Smooth muscle cell of the pulmonary artery (primary cell): ENCODE results near the gene RAD9A. TPM values are rescaled to one million over a fixed set of nuclear protein-coding genes. Genes with fewer than 3 reads are reported as not detected.

Source experiments
- total RNA-seq: library from RNA; depleted of rRNA; stranded (reverse); fragments of >200 nt; gene quantifications from 2 replicates; pipeline ENCODE4 v1.2.3, GENCODE V29; 2014

The RAD9A gene
- 6.9 and 9.8 TPM in 2 replicates for total RNA-seq

DNA sequence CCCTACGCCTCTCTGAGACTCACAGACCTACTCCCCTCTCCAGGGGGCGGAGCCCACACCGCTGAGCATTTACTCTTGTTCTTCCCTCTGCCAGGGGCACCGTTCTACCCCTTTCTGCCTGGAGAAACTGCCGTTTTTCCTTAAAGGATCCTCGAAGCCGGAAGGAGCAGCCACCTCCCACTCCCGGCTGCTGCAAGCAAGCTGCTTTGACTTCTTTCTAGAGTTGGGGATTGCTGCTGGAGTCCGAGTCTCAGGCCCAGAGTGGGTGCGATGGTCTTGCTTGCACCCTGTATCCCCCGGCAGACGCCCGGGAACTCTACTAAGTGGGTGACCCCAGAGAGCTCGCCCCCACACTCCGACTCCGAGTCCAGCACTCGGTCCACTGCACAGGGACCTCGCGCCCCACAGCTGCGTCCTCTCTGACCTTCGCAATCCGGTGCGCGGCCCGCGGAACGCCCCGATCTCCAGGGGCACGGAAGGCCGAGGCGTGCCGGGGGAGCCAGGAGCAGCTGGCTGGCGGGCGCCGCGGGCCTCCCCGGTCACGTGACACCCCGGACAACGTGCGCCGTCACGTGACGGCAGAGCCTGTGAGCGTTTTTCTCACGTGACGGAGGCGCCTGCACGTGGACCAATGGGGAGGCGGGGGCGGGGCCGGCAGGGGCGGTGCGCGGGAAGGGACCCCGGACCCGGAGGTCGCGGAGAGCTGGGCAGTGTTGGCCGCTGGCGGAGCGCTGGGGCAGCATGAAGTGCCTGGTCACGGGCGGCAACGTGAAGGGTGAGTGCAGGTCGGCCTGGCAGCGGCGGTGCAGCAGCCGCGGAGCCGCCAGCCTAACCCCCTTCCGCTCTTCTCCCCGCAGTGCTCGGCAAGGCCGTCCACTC lies at the start of gene RAD9A:
Gene RAD9A, plus strand, starts transcription at position 683 of the 879 bp plus-strand sequence. Its CDS starts 59 bp downstream, at position 742.

DNA sequence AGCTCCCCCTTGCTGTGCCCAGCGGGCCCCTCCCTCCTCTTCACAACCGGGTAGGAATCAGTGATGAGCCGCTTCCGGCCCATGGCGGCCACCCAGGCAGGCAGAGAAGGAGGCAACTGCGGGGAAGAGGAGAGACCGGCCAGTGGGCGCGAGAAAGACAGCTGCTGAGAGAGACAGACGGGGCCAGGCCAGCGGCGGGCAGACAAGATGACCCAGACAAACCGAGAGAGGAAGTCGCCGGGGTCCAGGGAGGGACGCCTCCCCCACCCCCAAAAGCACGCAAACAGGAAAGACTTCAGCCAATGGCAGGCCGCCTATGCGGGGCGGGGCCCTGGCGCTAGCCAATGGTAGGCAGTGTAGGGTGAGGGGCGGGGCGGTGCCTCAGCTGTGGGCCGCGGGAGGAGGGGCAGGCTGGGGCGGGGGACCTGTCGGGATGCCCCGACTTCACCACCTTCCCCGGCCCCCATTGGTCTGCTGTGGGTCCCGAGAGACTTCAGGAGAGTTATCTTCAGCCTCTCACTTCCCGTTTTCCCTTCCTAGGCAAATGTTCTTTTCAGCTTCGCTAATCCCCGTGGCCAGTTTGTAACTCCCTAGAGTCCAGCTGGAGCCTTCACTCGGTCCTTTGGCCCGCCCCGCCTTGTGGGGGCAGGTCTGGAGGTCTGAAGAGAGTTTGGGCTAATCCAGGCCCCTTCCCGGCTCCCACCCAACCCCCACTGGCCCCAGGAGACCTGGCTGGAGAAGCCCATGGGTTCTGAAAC lies 38.3 kb upstream of the RAD9A start, which contains the start of gene POLD4:
Gene POLD4, minus strand, starts transcription at position 230 of the 758 bp plus-strand sequence. Its CDS starts 147 bp downstream, at position 83.

DNA sequence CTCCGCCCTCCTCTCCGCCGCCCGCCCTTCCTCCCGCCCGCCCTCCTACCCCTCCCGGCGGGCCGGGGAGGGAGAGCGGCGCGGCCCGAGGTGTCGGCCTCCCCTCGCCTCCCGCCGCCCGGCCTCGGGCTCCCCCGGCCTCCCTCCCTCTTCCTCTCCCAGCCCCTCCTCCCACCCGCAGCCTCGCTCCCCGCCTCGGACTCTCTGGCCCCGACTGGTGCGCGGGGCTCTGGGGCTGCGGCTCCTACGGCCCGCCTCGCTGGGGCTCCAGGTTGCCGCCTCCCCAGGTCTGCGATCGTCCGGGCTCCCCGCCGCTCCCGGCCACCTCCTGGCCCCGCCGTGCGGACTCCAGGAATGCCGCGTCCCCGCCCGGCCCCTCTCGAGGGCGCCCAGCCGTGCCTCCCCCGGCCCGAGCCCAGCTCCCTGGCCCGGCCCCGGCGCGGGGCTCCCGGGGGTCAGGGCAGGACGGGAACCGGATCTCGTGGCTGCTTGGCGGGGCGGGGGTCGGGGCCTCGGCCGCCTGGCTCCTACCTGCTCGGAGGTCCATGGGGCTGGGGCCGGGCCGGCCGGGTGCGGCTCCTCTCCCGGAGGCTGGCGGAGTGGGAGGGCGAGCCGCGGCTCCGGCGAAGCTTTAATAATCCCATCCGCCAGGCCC lies 18.7 kb upstream of the RAD9A start, which contains the start of gene CLCF1:
Gene CLCF1, minus strand, starts transcription at position 606 of the 655 bp plus-strand sequence. Its CDS starts 59 bp downstream, at position 547.

GRCh38 chr11:67401495-67402191 lies 9.9 kb downstream of the RAD9A start, which contains the start of gene PPP1CA:
Gene PPP1CA (minus strand): TSS chr11:67401858. CDS start chr11:67401782, 76 bp downstream.

GRCh38 chr11:67415501-67416304 lies 23.9 kb downstream of the RAD9A start, which contains the start of gene CARNS1:
Gene CARNS1 (plus strand): TSS chr11:67415678. CDS start chr11:67416200, 522 bp downstream.

GRCh38 chr11:67428052-67429001 lies 36.5 kb downstream of the RAD9A start, which contains the start of gene RPS6KB2:
Gene RPS6KB2 (plus strand): TSS chr11:67428494. CDS start chr11:67428546, 52 bp downstream.

GRCh38 chr11:67437082-67437808 lies 45.5 kb downstream of the RAD9A start, which contains the start of gene PTPRCAP:
Gene PTPRCAP (minus strand): TSS chr11:67437682. CDS start chr11:67437619, 63 bp downstream.

Other genes with a start within 250 kb of the RAD9A start
- gene GRK2, start 125.5 kb upstream of the RAD9A start, total RNA-seq = 38.8 and 44.9 TPM in 2 replicates
- 31.9 and 57.9 TPM in 2 replicates for gene ANKRD13D, start 102.7 kb upstream of the RAD9A start, total RNA-seq
- gene SSH3, start 88.5 kb upstream of the RAD9A start, total RNA-seq = 13.4 and 16.8 TPM in 2 replicates
- gene POLD4, start 38.4 kb upstream of the RAD9A start, total RNA-seq = 39.9 and 47.6 TPM in 2 replicates
- 4.4 and 5.3 TPM in 2 replicates for gene CLCF1, start 18.4 kb upstream of the RAD9A start, total RNA-seq
- gene PPP1CA, start 9.9 kb downstream of the RAD9A start, total RNA-seq = 102 and 108 TPM in 2 replicates
- not detected in 2 replicates for gene TBC1D10C, start 12.1 kb downstream of the RAD9A start, total RNA-seq
- gene CARNS1, start 23.7 kb downstream of the RAD9A start, total RNA-seq = 0.59 and 0.69 TPM in 2 replicates
- 33.7 and 36.5 TPM in 2 replicates for gene RPS6KB2, start 36.5 kb downstream of the RAD9A start, total RNA-seq
- 0.17 and 0.46 TPM in 2 replicates for gene PTPRCAP, start 45.7 kb downstream of the RAD9A start, total RNA-seq
- gene CORO1B, start 51.5 kb downstream of the RAD9A start, total RNA-seq = 88.7 and 110 TPM in 2 replicates
- gene GPR152, start 60.7 kb downstream of the RAD9A start, total RNA-seq = not detected in 2 replicates
- gene CABP4, start 63.4 kb downstream of the RAD9A start, total RNA-seq = under 0.01 TPM in 1 of 2 replicates, not detected in the other
- gene TMEM134, start 77.3 kb downstream of the RAD9A start, total RNA-seq = 51.5 and 53.7 TPM in 2 replicates
- 77.1 and 89.2 TPM in 2 replicates for gene AIP, start 91.0 kb downstream of the RAD9A start, total RNA-seq
- gene PITPNM1, start 113.4 kb downstream of the RAD9A start, total RNA-seq = 26.5 and 36.7 TPM in 2 replicates
- 18.4 and 25.0 TPM in 2 replicates for gene CDK2AP2, start 116.2 kb downstream of the RAD9A start, total RNA-seq
- gene CABP2, start 131.5 kb downstream of the RAD9A start, total RNA-seq = not detected in 2 replicates
- 551 and 670 TPM in 2 replicates for gene GSTP1, start 191.8 kb downstream of the RAD9A start, total RNA-seq
- 103 and 121 TPM in 2 replicates for gene NDUFV1, start 214.9 kb downstream of the RAD9A start, total RNA-seq
- 3.4 and 3.9 TPM in 2 replicates for gene NUDT8, start 238.0 kb downstream of the RAD9A start, total RNA-seq
- not detected in 2 replicates for gene TBX10, start 247.8 kb downstream of the RAD9A start, total RNA-seq